ENCODE data around the gene MT1M.
"Not testable (repeated sequence)": the region's sequence is repeated elsewhere in the genome, so short reads cannot be mapped to it uniquely, and the experiment has no call there.

The MT1M gene

DNA sequence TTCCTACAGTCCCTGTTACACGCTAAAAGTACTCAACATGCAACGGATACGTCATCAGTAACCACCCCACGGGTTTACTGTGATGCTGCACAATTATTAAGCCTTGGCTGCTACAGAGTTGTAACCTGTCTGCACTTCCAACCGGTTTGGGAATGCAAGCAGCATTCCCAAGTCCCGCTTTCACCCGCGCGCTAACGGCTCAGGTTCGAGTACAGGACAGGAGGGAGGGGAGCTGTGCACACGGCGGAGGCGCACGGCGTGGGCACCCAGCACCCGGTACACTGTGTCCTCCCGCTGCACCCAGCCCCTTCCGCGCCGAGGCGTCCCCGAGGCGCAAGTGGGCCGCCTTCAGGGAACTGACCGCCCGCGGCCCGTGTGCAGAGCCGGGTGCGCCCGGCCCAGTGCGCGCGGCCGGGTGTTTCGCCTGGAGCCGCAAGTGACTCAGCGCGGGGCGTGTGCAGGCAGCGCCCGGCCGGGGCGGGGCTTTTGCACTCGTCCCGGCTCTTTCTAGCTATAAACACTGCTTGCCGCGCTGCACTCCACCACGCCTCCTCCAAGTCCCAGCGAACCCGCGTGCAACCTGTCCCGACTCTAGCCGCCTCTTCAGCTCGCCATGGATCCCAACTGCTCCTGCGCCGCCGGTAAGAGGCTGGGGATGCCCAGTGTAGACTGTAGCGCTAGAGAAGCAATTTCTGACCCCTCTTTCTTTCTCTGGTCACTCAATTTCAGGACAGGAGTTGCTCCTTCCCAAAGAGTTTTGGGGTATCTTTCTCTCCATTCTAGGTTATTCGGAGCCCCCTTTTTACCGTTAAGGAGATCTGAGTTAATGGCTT is 24.2 kb upstream of the MT1M start, which contains the start of gene MT2A:
Gene MT2A (plus strand): TSS at position 542 of the 833 bp plus-strand sequence. CDS start 72 bp downstream, at position 614.
- peak; percentile 55 to 74 for DNase-seq (ENCODE audit: low read depth in 2 of 2, low spot score in 1 of 2)

DNA sequence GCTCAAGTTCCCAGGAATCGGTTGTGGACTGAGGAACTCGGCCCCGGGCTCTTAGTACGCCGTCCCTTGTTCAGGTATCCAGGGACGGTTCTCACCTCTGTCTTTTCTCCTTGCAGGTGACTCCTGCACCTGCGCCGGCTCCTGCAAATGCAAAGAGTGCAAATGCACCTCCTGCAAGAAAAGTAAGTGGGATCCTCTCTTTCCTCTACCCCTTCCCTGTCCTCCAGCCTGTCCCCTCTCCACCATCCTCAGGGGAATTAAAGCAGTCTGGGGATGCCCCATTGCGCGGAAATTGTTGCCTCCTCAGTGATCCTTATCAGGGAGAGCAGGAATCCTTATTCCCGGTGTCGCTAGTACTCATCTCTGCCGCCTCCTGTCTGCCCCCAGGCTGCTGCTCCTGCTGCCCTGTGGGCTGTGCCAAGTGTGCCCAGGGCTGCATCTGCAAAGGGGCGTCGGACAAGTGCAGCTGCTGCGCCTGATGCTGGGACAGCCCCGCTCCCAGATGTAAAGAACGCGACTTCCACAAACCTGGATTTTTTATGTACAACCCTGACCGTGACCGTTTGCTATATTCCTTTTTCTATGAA is 23.5 kb upstream of the MT1M start:
- DNase-seq (ENCODE audit: low read depth in 2 of 2, low spot score in 1 of 2), result no peak

DNA sequence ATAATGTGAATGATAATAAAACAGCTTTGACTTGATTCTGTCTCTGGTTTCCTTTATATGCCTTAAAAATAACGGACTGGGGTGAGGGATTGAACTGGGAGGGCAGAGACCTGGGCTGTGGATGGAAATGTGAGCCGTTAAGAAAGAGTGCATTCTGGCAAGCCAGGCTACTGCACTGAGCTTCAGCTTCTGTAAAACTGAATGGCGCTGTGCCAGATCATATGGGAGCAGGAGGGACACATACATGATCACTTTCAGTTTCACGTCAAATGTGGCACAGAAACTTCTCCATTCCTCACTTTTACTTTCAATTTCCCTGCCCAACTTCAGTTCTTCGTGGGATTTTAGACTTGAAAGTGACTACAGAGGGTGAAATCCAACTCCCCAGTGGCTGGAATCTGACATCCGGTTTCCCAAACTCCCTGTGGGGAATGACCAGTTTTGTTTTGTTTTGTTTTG is 23.0 kb upstream of the MT1M start:
- peak; percentile 47 to 48 for DNase-seq (ENCODE audit: low read depth in 2 of 2, low spot score in 1 of 2)

DNA sequence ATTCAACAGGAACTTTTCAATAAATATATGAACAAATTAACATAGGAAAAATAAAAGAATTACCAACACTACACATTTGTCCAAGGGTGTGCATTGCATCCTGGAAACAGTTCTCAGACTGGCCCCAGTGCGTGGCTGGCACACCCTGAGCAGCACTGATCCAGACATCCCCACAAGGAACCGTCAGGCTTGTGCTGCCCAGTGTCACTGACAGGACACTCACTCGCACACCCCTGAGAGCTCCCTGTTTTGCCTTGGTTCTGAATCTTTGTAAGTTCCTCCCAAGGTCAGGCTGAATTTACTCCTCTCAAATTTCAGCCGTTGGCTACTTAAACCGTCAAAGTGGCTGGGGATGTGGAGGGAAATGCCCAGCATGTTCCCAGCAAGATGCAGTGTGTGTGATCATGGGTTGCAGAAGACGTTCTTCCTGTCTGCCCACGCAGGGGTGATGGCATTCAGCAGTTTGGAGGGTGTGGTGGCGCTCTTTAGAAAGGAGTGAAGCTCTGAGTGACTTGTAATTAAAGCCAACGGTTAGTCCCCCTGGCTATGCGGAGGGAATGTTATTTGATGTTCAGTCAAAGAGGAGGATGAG is 22.3 kb upstream of the MT1M start:
- DNase-seq (ENCODE audit: low read depth in 2 of 2, low spot score in 1 of 2), result peak; percentile 46 to 58

DNA sequence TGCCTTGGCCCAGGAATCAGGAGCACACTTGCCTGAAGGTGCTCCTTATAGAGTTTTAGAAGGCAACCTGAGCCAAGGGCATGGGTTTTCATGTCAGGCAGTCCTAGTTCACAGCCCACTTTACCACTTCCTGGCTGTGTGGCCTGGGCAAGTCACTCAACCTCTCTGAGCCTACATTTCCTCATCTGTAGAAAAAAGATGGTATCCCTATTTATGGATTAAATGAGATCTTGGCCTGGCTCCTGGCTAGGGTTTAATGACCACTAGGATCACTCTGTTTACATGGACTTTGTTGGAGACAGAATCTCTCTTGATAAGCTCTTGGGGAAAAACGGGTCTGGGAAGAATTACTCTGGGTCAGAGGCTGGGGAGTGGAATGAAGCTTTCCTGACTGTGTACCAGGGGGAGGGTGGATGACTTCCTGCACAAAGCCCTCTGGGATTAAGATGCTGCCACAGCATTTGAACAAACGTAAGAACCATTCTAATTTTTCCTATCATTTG is 21.8 kb upstream of the MT1M start:
- no peak for DNase-seq (ENCODE audit: low read depth in 2 of 2, low spot score in 1 of 2)

DNA sequence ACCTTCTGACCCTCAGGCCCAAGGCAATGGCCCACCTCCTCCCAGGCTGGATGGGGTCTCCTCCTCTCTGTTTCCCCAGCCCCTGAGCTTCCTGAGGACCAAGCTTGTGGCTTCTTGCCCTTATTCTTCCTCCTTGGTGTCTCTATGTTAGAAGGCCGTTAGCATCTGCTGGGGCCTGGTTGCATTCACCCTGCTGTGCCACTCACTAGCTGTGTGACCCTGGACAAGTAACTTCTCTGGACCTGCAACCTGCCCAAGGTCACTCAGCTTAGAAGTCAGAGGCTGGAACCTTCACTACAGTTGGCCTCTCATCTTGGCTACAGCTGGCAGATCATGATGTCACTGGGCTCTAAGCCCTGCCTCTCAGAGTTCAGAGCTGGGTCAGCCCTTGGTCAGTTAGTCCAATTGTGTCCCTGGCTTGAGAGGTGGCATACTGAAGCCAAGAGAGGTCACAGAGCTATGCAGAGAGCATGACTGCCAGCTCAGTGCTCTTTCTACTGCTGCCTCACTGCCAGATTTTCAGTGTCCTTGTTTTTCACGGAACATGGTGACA is 21.1 kb upstream of the MT1M start:
- DNase-seq (ENCODE audit: low read depth in 2 of 2, low spot score in 1 of 2), result no peak

DNA sequence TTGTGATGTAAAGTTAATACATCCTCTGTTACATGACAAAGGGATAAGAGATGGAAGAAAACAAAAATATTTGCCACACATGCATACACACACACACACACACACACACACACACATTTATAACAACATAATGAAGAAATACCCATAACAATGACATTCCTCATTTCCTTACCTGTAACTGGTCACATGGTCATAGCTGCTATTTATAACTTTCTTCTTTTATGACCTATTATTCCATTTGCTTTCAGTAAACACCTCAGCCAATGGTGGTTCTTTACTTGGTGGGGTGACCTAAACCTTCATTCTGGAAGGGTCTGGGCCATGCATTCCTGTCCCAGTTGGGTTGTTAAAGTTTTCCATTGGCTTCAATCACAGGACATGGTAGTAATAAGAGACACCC is 18.8 kb upstream of the MT1M start:
- no peak for DNase-seq (ENCODE audit: low read depth in 2 of 2, low spot score in 1 of 2)

DNA sequence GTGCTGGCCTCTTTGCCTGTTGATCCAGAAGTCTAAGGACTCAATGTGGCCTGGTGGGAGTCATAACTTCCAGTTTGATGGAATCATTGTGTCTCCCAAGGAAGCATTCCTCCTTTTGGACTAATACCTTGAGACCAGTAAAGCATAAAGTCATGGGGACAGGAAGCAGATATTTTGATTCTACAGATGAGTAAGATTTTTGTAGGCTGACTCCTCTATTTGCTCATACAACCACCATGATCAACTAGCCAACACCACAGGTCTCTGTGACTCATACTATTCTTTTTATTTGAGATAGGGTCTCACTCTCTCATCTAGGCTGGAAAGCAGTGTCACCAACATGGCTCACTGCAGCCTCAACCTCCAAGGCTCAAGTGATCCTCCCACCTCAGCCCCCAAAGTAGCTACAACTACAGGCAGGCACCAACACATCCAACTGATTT is 17.9 kb upstream of the MT1M start:
- no peak for DNase-seq (ENCODE audit: low read depth in 2 of 2, low spot score in 1 of 2)

DNA sequence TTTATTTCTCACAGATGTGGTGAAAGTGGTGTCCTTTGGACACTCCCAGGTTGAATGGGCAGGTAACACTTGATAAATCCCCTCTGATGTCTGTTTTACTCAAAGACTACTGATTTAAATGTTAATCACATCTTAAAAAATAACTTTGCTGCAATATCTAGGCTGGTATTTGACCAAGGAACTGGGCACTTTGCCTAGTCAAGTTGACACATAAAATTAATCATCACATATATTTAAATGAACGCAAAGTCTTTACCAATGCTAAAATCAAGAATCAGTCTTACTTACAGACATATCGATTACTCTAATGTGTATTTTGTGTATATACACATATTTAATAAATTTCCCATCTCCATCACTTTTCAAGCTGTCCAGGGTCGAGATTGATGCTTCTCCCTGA is 17.1 kb upstream of the MT1M start:
- DNase-seq (ENCODE audit: low read depth in 2 of 2, low spot score in 1 of 2), result no peak

DNA sequence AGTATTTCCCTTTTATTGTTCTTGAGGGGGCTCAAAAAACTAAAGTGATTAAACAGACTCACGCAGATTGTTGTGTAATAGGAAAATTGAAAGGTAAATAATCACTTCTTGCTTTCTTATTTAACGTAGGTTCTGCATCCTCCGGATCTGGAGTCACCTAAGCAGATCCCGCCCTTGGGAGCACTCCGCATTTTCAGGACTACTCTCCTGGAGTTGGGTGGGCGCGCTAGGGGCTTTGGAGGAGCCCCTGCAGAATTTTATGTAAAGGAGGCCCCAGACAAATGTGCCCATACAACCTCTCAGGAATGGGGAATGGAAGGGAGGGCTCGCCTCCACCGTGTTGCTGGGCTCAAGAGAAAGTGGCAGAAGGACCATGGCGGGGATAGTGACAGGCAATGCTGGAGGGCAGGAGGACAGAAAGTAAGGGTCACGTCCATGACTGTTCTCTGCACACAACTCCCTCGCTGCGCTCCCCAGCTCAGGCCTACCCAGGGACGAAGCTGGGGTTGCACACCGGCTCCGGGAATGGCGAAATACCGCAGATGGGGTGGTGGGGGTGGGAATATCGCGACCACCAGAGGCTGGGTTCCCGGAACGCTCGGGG is 15.7 kb upstream of the MT1M start:
- no peak for DNase-seq (ENCODE audit: low read depth in 2 of 2, low spot score in 1 of 2)

DNA sequence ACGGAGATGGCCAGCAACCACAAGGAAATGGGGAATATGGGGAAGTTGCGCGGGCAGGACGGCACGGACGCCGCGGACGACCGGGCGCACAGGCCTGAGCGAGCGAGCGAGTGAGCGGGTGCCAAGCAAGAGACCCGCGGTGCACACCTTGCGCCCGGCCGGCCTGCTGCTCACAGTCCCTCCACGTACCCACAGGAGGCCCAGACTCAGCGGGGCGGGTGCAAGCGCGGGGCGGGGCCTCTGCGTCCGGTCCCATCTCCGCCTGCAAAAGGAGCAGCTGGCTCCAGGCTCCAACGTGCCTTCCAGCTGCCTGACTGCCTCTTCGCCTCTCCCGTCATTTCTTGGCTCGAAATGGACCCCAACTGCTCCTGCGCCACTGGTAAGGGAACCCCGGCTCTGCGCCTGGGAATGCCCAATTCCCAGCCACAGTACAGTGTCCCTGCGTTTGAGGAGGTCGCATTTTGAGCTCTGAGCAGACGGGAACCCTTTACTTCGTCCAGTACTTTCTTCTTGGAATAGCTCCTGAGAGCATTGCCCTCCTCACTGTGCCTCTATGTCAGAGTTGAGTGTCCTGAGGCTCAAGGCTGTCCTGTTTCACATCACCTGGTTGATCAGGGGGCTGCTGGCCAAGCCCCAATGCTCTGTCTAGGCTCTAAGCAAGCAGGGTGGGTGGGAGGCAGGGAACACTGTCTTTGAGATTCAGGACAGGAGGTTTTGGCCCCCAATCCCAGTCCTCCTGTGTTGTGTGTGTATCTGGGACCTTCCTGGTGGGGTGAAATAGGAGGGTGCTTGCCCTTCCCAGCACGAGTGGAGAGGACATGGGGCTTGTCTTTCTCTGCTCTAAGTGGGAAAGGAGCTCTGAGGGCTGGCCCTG is 15.0 kb upstream of the MT1M start:
- no peak for DNase-seq (ENCODE audit: low read depth in 2 of 2, low spot score in 1 of 2)

DNA sequence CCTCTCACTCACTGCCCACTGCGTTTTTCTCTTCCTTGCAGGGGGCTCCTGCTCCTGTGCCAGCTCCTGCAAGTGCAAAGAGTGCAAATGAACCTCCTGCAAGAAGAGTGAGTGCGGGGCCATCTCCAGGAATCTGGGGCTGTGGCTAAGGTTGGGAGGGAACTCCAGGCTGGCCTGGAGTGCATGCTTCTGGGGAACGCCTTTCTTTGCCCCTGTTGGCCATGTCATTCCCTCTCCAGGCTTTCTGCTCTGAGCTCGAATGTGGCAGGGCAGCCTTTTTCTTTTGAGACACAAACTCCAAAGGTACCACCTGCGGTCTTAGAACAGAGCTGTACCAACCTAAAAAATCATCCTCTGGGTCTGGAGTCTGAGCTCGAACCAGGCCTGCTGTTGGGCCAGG is 14.3 kb upstream of the MT1M start:
- DNase-seq (ENCODE audit: low read depth in 2 of 2, low spot score in 1 of 2), result no peak

DNA sequence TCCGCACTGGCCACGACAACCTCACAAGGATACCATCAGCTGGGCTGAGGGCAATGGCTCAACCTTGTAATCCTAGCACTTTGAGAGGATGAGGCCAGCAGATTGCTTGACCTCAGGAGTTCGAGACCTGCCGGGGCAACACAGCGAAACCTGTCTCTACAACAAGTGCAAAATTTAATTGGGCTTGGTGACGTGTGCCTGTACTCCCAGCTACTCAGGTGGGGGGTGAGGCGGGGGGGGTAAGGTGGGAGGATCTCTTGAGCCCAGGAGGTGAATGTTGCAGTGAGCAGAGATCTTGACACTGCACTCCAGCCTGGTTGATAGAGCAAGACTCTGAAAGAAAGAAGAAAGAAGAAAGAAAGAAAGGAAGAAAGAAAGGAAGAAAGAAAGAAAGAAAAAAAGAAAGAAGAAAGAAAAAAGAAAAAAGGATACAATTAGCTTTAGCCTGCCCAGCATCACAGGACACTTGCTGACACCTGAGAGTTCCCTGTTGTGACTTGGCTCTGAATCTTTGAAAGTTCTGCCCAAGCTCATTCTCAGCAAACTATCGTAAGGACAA is 12.0 kb upstream of the MT1M start:
- no peak for DNase-seq (ENCODE audit: low read depth in 2 of 2, low spot score in 1 of 2)

DNA sequence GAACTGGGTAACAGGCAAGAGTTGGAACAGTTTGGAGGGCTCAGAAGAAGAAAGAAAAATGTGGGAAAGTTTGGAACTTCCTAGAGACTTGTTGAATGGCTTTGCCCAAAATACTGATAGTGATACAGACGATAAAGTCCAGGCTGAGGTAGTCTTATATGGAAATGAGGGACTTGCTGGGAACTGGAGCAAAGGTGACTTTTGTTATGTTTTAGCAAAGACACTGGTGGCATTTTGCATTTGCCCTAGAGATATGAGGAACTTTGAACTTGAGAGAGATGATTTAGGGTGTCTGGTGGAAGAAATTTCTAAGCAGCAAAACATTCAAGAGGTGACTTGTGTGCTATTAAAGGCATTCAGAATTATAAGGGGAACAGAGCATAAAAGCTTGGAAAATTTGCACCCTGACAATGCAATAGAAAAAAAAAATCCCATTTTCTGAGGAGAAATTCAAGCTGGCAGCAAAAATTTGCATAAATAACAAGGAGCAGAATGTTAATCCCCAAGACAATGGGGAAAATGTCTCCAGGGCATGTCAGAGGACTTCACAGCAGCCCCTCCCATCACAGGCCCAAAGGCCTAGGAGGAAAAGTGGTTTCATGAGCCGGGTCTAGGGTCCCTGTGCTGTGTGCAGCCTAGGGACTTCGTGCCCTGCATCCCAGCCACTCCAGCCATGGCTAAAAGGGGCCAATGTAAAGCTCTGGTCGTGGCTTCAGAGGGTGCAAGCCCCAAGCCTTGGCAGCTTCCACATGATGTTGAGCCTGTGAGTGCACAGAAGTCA is 10.6 kb upstream of the MT1M start:
- DNase-seq (ENCODE audit: low read depth in 2 of 2, low spot score in 1 of 2), result not testable (repeated sequence)

DNA sequence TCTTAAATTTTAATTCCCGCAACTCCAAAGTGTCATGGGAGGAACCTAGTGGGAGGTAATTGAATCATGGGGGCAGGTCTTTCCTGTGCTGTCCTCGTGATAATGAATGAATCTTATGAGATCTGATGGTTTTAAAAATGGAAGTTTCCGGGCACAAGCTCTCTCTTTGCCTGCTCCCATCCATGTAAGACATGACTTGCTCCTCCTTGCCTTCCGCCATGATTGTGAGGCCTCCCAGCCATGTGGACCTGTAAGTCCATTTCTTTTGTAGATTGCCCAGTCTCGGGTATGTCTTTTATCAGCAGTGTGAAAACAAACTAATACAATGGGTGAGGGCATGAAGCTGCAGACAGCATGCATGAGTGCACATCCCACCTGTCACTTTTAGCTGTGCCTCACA is 9.3 kb upstream of the MT1M start:
- DNase-seq (ENCODE audit: low read depth in 2 of 2, low spot score in 1 of 2), result not testable (repeated sequence)

DNA sequence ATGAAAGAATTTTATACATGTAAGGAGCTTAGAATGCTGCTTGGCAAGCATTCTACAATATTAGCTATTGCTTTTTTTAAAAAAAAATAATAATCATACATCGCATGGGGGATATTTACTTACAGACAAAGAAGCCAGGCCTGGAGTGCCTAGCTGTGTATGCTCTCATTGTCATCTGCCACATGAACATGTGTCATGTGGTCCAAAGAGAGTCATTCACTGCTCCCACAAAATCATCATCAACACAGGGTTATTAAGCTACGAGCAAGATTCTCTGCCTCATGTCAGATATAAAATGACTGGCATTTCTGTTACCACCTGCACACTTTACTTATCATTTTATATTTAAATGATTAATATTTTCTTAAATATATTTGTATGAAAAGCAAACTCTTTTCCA is 8.8 kb upstream of the MT1M start:
- DNase-seq (ENCODE audit: low read depth in 2 of 2, low spot score in 1 of 2), result no peak

DNA sequence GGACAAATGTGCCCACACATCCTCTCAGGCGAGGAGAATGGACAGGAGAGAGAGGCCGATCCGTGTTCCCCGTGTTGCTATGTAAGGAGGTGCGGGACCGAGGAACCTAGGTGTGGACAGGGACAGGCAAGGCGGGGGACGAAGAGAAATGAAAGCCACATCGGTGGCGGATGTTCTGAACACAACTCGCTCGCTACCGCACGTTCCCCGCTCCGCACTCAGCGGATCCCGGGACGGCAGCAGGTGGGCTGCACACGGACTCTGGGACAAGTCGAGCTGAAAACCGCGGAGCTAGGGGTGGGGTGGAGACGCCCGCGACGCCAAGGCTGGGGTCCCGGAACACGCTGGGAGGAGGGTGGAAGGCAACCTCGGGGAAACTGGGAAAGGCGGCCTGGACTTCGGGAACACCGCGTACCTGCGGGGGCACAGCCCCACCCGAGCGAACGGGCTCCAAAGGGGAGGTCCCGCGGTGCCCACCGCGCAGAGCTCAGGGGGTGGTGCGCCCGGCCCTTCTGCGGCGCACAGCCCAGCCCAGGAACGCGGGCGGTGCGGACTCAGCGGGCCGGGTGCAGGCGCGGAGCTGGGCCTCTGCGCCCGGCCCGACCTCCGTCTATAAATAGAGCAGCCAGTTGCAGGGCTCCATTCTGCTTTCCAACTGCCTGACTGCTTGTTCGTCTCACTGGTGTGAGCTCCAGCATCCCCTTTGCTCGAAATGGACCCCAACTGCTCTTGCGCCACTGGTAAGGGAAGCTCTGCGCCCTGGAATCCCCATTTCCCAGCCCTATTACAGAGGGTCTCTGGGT is 7.1 kb upstream of the MT1M start, which contains the start of gene MT1E:
Gene MT1E (plus strand): TSS at position 642 of the 803 bp plus-strand sequence. CDS start 71 bp downstream, at position 713.
- no peak for DNase-seq (ENCODE audit: low read depth in 2 of 2, low spot score in 1 of 2)

DNA sequence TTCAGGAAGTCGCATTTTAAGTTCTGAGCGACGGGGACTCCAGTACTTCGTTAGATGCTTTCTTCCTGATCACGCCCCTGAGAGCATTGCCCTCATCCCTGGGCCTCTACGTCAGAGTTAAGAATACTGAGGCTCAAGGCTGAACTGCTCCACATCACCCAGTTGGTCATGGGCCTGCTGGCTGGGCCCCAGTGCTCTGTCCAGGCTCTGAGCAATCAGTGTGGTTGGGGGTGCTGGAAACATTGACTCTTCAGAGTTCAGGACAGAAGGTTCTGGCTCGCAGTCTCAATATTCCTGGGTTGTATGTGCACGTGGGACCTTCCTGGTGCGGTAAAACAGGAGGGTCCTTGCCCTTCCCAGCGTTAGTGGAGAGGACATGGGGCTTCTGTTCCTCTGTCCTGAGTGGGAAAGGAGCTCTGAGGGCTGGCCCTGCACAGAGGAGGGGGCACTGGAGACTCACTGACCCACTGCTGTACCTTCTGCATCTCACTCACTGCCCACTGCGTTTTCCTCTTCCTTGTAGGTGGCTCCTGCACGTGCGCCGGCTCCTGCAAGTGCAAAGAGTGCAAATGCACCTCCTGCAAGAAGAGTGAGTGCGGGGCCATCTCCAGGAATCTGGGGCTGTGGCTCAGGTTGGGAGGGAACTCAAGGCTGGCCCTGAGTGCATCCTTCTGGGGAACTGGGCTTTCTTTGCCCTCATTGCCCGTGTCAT is 6.4 kb upstream of the MT1M start:
- no peak for DNase-seq (ENCODE audit: low read depth in 2 of 2, low spot score in 1 of 2)
